Colon (tissue), 2 donors: Measurements from ENCODE around the gene LRRFIP2.
"Not testable (repeated sequence)": the region's sequence is repeated elsewhere in the genome, so short reads cannot be mapped to it uniquely, and the experiment has no call there.

ENCODE experiments used
- FAIRE-seq: peaks from 2 replicates; lab custom pipeline; 2012; peaks lifted over from hg19 to GRCh38; lab: Jason Lieb, UNC
- donor health status: control.
- donor health status: control.

The LRRFIP2 gene

GRCh38 chr3:37189109-37189508 lies 14.7 kb upstream of the LRRFIP2 start:
- FAIRE-seq: no peak

- no peak for FAIRE-seq
These were observed 9.6 kb upstream of the LRRFIP2 start for GRCh38 chr3:37183976-37184375.

- no peak for FAIRE-seq
These were observed 9.0 kb upstream of the LRRFIP2 start for GRCh38 chr3:37183375-37183831.

- FAIRE-seq: no peak
These were observed 8.4 kb upstream of the LRRFIP2 start for GRCh38 chr3:37182816-37183215.

- FAIRE-seq: no peak
These were observed 7.4 kb upstream of the LRRFIP2 start for GRCh38 chr3:37181756-37182155.

GRCh38 chr3:37179144-37179967 lies 5.0 kb upstream of the LRRFIP2 start:
- no peak for FAIRE-seq

- FAIRE-seq: no peak
These were observed 576 bp downstream of the LRRFIP2 start for GRCh38 chr3:37173806-37174205.

- FAIRE-seq: no peak
These were observed 3.2 kb downstream of the LRRFIP2 start for GRCh38 chr3:37171144-37171543.

GRCh38 chr3:37170513-37170912 lies 3.9 kb downstream of the LRRFIP2 start:
- FAIRE-seq: no peak

GRCh38 chr3:37170060-37170459 lies 4.3 kb downstream of the LRRFIP2 start:
- peak; percentile 78 for FAIRE-seq

- peak; percentile 41 for FAIRE-seq
These were observed 5.5 kb downstream of the LRRFIP2 start for GRCh38 chr3:37168896-37169295.

- FAIRE-seq: no peak
These were observed 10.9 kb downstream of the LRRFIP2 start for GRCh38 chr3:37163262-37164015.

GRCh38 chr3:37162501-37163245 lies 11.7 kb downstream of the LRRFIP2 start:
- no peak for FAIRE-seq

GRCh38 chr3:37161351-37161750 lies 13.0 kb downstream of the LRRFIP2 start:
- FAIRE-seq: no peak

- FAIRE-seq: no peak
These were observed 18.6 kb downstream of the LRRFIP2 start for GRCh38 chr3:37155782-37156181.

GRCh38 chr3:37154668-37155314 lies 19.6 kb downstream of the LRRFIP2 start:
- FAIRE-seq: no peak

GRCh38 chr3:37150621-37151020 lies 23.8 kb downstream of the LRRFIP2 start:
- FAIRE-seq: no peak

- FAIRE-seq: no peak
These were observed 25.1 kb downstream of the LRRFIP2 start for GRCh38 chr3:37149257-37149656.

GRCh38 chr3:37148208-37148607 lies 26.2 kb downstream of the LRRFIP2 start:
- no peak for FAIRE-seq

GRCh38 chr3:37147666-37148065 lies 26.7 kb downstream of the LRRFIP2 start:
- FAIRE-seq: no peak

GRCh38 chr3:37146927-37147326 lies 27.5 kb downstream of the LRRFIP2 start:
- not testable (repeated sequence) for FAIRE-seq

GRCh38 chr3:37145611-37146010 lies 28.8 kb downstream of the LRRFIP2 start:
- FAIRE-seq: no peak
